Measurements from ENCODE around the gene SIPA1L2. TPM values are rescaled to one million over a fixed set of nuclear protein-coding genes. Genes with fewer than 3 reads are reported as not detected.

The SIPA1L2 gene
- total and polyA plus RNA-seq, 12 donors: 20.3 to 141 (median 97.6) TPM

DNA sequence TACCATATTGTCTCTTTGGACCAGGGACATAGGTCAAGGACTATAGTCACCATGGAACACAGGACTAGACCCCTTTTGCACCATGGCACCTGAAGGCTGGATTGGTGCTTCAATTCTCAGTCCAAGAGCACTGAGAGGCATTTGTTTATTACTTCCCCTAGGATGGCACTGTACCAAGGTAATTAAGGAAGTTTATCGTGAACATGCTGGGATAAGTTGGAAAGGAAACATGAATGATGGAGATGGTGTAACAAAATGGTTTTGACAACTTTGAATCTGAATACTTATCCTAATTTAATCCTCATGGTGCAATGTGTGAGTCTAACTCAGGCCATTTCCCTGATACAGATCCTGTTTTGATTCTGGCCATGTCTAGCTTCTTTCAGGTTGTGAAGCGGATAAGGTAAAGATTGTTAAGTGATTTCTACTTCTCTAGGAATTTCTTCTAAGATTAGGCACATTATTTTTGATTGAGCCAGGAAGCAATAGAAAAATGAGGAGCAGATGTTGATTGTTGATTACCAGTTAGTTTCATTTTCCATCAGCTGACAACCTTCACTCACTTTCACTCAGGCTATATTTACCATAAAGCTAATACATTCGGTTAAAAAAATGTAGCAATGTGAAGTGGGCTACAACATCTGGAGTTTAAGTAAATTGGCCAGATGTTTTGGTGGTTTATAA is 37.3 kb upstream of the SIPA1L2 start:
- H3K4me1 ChIP-seq: peaks cover 0 to 15% (median 7%) of the 10 kb centered on the region in 9 donors
- no peak for DNase-seq
- no peak overlapping the region for H3K27ac ChIP-seq
- no peaks in the 10 kb centered on the region for H3K36me3 ChIP-seq
- H3K27me3 ChIP-seq: no peaks in the 10 kb centered on the region
- H3K4me3 ChIP-seq: peak overlapping the region in 2 of 10 donors; percentile 3 to 16
- ATAC-seq: no peak
- no peaks in the 10 kb centered on the region for H3K9me3 ChIP-seq
- WGBS, 2 donors: 39 to 70% methylated on average over 3 of the region's 3 CpGs
- intact Hi-C loops (cut with DNase I): no loop called here
- no peak for TF ChIP-seq CTCF (IDR thresholded peaks at IDR 0.05)

GRCh38 chr1:232664844-232665777 is 35.2 kb upstream of the SIPA1L2 start:
- DNase-seq: no peak
- no peak for ATAC-seq
- TF ChIP-seq CTCF (IDR thresholded peaks at IDR 0.05): no peak
- intact Hi-C loops (cut with DNase I): no loop called here
- no peak overlapping the region for H3K4me3 ChIP-seq
- H3K9me3 ChIP-seq: no peaks in the 10 kb centered on the region
- no peaks in the 10 kb centered on the region for H3K36me3 ChIP-seq
- WGBS, 2 donors: 93 to 96% methylated on average over 3 of the region's 3 CpGs
- peaks cover 0 to 7% (median 0%) of the 10 kb centered on the region in 7 donors for H3K27me3 ChIP-seq
- peaks cover 0 to 15% (median 7%) of the 10 kb centered on the region in 9 donors for H3K4me1 ChIP-seq
- H3K27ac ChIP-seq: no peak overlapping the region

DNA sequence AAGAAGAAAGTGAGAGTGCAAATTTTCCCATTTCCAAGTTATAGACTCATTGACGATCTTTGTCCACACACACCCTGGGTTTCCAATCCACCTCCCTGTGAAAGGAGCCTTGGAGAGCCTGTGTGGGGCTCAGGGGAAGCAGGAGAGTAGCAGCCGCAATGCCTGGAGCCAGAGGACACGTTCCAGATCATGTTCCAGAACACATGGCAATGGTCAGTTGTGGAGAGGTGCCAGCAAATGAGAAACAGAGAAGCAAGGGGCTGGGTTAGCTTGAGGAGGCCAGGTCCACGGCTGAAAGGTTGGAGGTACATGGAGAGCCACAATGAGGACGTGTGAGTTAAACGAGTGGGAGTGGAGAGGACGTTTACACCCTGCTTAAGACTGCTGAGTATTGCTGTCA is 33.0 kb upstream of the SIPA1L2 start:
- Histone ChIP-seq H3K4me1 (peaks cover 0 to 11% (median 7%) of the 10 kb centered on the region in 9 donors), H3K9me3 (no peaks in the 10 kb centered on the region), H3K36me3 (no peaks in the 10 kb centered on the region), H3K4me3 (no peak overlapping the region), H3K27me3 (peaks cover 0 to 7% (median 0%) of the 10 kb centered on the region in 7 donors), H3K27ac (no peak overlapping the region)
- peak in 1 of 8 donors; percentile 39 for ATAC-seq
- peak in 1 of 2 donors; percentile 7 for DNase-seq
- intact Hi-C loops (cut with DNase I): no loop called here
- TF ChIP-seq CTCF (IDR thresholded peaks at IDR 0.05): no peak
- 64 to 71% methylated on average over 7 of the region's 7 CpGs for WGBS, 2 donors

- TF ChIP-seq CTCF (IDR thresholded peaks at IDR 0.05): no peak
- no peaks in the 10 kb centered on the region for H3K9me3 ChIP-seq
- H3K36me3 ChIP-seq: no peaks in the 10 kb centered on the region
- DNase-seq (no peak), ATAC-seq (no peak)
- peaks cover 0 to 22% (median 3%) of the 10 kb centered on the region in 7 donors for H3K27me3 ChIP-seq
- H3K27ac ChIP-seq: no peak overlapping the region
- WGBS, 2 donors: 75 to 76% methylated on average over 2 of the region's 2 CpGs
- H3K4me3 ChIP-seq: no peak overlapping the region
- peaks cover 0 to 8% (median 0%) of the 10 kb centered on the region in 9 donors for H3K4me1 ChIP-seq
- intact Hi-C loops (cut with DNase I): no loop called here
Observed at GRCh38 chr1:232658386-232658785, 28.5 kb upstream of the SIPA1L2 start.
